ENCODE data around the gene SLC25A42. TPM values are rescaled to one million over a fixed set of nuclear protein-coding genes. Genes with fewer than 3 reads are reported as not detected.

Gene SLC25A42
- total and polyA plus RNA-seq, 2 of the 13 experiments (the other 11 are each of a cell fraction or from before 2014, with no cell fraction given) = 12.8 to 18.3 TPM

DNA sequence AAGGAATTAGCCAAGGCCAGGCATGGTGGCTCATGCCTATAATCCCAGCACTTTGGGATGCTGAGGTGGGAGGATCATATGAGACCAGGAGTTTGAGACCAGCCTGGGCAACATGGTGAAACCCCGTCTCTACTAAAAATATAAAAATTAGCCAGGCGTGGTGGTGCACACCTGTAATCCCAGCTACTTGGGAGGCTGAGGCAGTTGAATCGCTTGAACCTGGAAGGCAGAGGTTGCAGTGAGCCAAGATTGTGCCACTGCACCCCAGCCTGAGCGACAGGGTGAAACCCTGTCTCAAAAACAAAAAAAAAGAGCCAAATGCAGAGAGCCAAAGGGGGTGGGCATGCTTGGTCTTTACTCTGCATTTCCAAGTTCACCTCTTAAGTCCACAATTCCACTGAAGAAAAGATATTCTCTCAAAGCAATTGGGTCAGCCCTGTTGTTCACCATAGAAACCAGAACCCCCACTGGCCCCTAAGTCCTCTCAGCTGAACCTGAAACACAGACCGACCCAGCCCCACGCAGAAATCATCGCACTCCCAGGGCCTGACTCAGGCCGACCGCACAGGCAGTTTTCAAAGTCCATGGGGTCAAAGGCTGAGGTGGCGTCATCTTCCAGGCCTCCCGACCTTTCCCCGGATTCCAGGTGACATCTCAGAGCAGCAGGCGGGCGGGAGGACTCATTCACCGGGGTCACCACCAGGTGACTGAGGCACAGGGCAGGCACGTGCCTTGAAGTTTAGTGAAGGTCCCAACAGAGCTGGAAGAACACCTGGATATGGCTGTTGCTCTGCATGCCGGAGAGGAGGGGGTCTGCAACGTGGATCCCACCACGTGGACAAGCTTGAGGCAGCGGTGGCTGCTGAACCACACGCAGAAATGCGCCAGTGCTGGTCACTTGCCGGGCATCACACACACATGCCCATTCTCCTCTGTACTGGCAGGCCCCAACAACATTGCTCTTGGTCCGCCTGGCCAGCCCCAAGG is 33.1 kb downstream of the SLC25A42 start (continued):
- TF ChIP-seq, protein P1, sequence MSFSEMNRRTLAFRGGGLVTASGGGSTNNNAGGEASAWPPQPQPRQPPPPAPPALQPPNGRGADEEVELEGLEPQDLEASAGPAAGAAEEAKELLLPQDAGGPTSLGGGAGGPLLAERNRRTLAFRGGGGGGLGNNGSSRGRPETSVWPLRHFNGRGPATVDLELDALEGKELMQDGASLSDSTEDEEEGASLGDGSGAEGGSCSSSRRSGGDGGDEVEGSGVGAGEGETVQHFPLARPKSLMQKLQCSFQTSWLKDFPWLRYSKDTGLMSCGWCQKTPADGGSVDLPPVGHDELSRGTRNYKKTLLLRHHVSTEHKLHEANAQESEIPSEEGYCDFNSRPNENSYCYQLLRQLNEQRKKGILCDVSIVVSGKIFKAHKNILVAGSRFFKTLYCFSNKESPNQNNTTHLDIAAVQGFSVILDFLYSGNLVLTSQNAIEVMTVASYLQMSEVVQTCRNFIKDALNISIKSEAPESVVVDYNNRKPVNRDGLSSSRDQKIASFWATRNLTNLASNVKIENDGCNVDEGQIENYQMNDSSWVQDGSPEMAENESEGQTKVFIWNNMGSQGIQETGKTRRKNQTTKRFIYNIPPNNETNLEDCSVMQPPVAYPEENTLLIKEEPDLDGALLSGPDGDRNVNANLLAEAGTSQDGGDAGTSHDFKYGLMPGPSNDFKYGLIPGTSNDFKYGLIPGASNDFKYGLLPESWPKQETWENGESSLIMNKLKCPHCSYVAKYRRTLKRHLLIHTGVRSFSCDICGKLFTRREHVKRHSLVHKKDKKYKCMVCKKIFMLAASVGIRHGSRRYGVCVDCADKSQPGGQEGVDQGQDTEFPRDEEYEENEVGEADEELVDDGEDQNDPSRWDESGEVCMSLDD (CRISPR knock-in tag; IDR thresholded peaks at IDR 0.05; ENCODE audit: borderline replicate concordance) = peak; percentile 60; the same call in 1 of the 2 replicates
- TF ChIP-seq FOXO4 (CRISPR knock-in tag; conservative IDR thresholded peaks at IDR 0.05) (0 out of 2 replicates have a peak, but pooled peaks have one; percentile 41), GMEB1 (CRISPR knock-in tag; IDR thresholded peaks at IDR 0.05; ENCODE audit: borderline replicate concordance) (peak; percentile 64; the same call in 1 of the 2 replicates), CTCF (CRISPR knock-in tag; IDR thresholded peaks at IDR 0.05) (peak; percentile 36), ZNF607 (CRISPR knock-in tag; IDR thresholded peaks at IDR 0.05; ENCODE audit: borderline replicate concordance) (peak; percentile 51; the same call in 1 of the 2 replicates), TBL1XR1 (IDR thresholded peaks at IDR 0.05; ENCODE audit: borderline replicate concordance, low read length, partially characterized antibody) (peak; percentile 78), ZNF121 (CRISPR knock-in tag; IDR thresholded peaks at IDR 0.05) (peak; percentile 50; the same call in 1 of the 2 replicates), ZNF572 (CRISPR knock-in tag; IDR thresholded peaks at IDR 0.05) (no peak), ZNF775 (CRISPR knock-in tag; IDR thresholded peaks at IDR 0.05; ENCODE audit: borderline replicate concordance) (0 out of 2 replicates have a peak, but pooled peaks have one; percentile 11), SOX13 (IDR thresholded peaks at IDR 0.05) (no peak), SOX13 (CRISPR knock-in tag; conservative IDR thresholded peaks at IDR 0.05 in 1 of 2, IDR thresholded peaks at IDR 0.05 in 1 of 2) (peak in 1 of 2 experiments; percentile 75; a peak in 2 of 4 replicates), ARNTL (CRISPR knock-in tag; IDR thresholded peaks at IDR 0.05) (peak; percentile 97), REPIN1 (CRISPR knock-in tag; IDR thresholded peaks at IDR 0.05; ENCODE audit: borderline replicate concordance, low read depth) (peak; percentile 96), ZNF615 (CRISPR knock-in tag; IDR thresholded peaks at IDR 0.05; ENCODE audit: borderline replicate concordance) (no peak)
- TF ChIP-seq, protein P2, sequence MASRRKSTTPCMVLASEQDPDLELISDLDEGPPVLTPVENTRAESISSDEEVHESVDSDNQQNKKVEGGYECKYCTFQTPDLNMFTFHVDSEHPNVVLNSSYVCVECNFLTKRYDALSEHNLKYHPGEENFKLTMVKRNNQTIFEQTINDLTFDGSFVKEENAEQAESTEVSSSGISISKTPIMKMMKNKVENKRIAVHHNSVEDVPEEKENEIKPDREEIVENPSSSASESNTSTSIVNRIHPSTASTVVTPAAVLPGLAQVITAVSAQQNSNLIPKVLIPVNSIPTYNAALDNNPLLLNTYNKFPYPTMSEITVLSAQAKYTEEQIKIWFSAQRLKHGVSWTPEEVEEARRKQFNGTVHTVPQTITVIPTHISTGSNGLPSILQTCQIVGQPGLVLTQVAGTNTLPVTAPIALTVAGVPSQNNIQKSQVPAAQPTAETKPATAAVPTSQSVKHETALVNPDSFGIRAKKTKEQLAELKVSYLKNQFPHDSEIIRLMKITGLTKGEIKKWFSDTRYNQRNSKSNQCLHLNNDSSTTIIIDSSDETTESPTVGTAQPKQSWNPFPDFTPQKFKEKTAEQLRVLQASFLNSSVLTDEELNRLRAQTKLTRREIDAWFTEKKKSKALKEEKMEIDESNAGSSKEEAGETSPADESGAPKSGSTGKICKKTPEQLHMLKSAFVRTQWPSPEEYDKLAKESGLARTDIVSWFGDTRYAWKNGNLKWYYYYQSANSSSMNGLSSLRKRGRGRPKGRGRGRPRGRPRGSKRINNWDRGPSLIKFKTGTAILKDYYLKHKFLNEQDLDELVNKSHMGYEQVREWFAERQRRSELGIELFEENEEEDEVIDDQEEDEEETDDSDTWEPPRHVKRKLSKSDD (CRISPR knock-in tag; IDR thresholded peaks at IDR 0.05; ENCODE audit: low read depth) = peak; percentile 80

Data from HepG2 (cell line).